Neural cell (in vitro differentiated cells): ENCODE measurements around the gene CELSR3. TPM values are rescaled to one million over a fixed set of nuclear protein-coding genes. Genes with fewer than 3 reads are reported as not detected.
A peak's percentile ranks its signal among the peaks of the same experiment; 100 is the strongest.

Source experiments
- H2AFZ ChIP-seq: fragments of 200-600, 300-800 bp; sonication (generic), shearing (Covaris generic); 2 replicates; pipeline ENCODE4 v1.6.0; 2014; ENCODE audit warnings: low read depth, mild to moderate bottlenecking, antibody characterized with exemption, low read length, moderate library complexity
- H3F3A ChIP-seq: fragments of 200-600 bp; shearing (Covaris generic); 2 replicates; pipeline ENCODE4 v1.6.1; 2016; ENCODE audit warnings: mild to moderate bottlenecking, moderate library complexity, mixed read lengths, antibody characterized with exemption, low read length; ENCODE audit not compliant: insufficient read depth, poor library complexity, severe bottlenecking
- H3K27ac ChIP-seq: fragments of 200-600, 300-800 bp; sonication (generic), shearing (Covaris generic); 2 replicates; pipeline ENCODE4 v1.5.1; 2014; ENCODE audit warnings: mild to moderate bottlenecking, low read length, moderate library complexity
- H3K27me3 ChIP-seq: fragments of 300-800, 200-600 bp; sonication (generic), shearing (Covaris generic); 2 replicates; pipeline ENCODE4 v1.6.0; 2014; ENCODE audit warnings: mild to moderate bottlenecking, low read depth, low read length, moderate library complexity; ENCODE audit not compliant: insufficient read depth
- H3K36me3 ChIP-seq: fragments of 300-800, 200-600 bp; sonication (generic), shearing (Covaris generic); 2 replicates; pipeline ENCODE4 v1.5.1; 2014; ENCODE audit warnings: mild to moderate bottlenecking, antibody characterized with exemption, low read length, moderate library complexity; ENCODE audit not compliant: insufficient read depth
- H3K4me2 ChIP-seq: fragments of 300-800, 200-600 bp; sonication (generic), shearing (Covaris generic); 2 replicates; pipeline ENCODE4 v1.6.0; 2014; ENCODE audit warnings: mild to moderate bottlenecking, low read length
- H3K4me3 ChIP-seq: fragments of 300-800, 200-600 bp; sonication (generic), shearing (Covaris generic); 2 replicates; pipeline ENCODE4 v1.5.1; 2014; ENCODE audit warnings: mild to moderate bottlenecking, low read length, moderate library complexity
- H3K79me2 ChIP-seq: fragments of 200-600 bp; shearing (Covaris generic); replicated peaks from 2 replicates; pipeline ENCODE4 v1.6.0; 2014; ENCODE audit warnings: mild to moderate bottlenecking, low read length, moderate library complexity; ENCODE audit not compliant: insufficient read depth
- H3K9ac ChIP-seq: fragments of 300-800, 200-600 bp; sonication (generic), shearing (Covaris generic); 2 replicates; pipeline ENCODE4 v1.6.1; 2016; ENCODE audit warnings: mild to moderate bottlenecking, low read length, mixed read lengths
- H3K9me2 ChIP-seq: fragments of 200-600 bp; shearing (Covaris generic); 2 replicates; pipeline ENCODE4 v1.6.1; 2016; ENCODE audit warnings: mild to moderate bottlenecking, low read length, mixed read lengths; ENCODE audit not compliant: insufficient read depth
- H3K9me3 ChIP-seq: fragments of 200-600, 300-800 bp; sonication (generic), shearing (Covaris generic); 2 replicates; pipeline ENCODE4 v1.6.1; 2016; ENCODE audit warnings: mild to moderate bottlenecking, mixed run types, low read length, moderate library complexity, mixed read lengths
- H4K20me1 ChIP-seq: fragments of 200-600 bp; shearing (Covaris generic); 2 replicates; pipeline ENCODE4 v1.6.1; 2016; ENCODE audit warnings: mild to moderate bottlenecking, mixed run types; ENCODE audit not compliant: insufficient read depth
- EP300 ChIP-seq: fragments of 450-650 bp; conservative IDR thresholded peaks from 2 replicates; pipeline ENCODE4 v1.6.1; 2014; ENCODE audit warnings: antibody characterized with exemption, mild to moderate bottlenecking, moderate library complexity; ENCODE audit not compliant: poor library complexity, severe bottlenecking
- EZH2 ChIP-seq: fragments of 200-600, 300-800 bp; shearing (Covaris generic), sonication (generic); IDR thresholded peaks from 2 replicates; pipeline ENCODE4 v1.6.1; 2014; ENCODE audit warnings: antibody characterized with exemption, low read length, borderline replicate concordance, mild to moderate bottlenecking; ENCODE audit not compliant: insufficient read depth, poor library complexity, severe bottlenecking
- MXI1 ChIP-seq: fragments of 450-650 bp; conservative IDR thresholded peaks from 2 replicates; pipeline ENCODE4 v1.6.1; 2014; ENCODE audit warnings: antibody characterized with exemption, mild to moderate bottlenecking; ENCODE audit not compliant: poor library complexity, severe bottlenecking
- POLR2AphosphoS5 ChIP-seq: IDR thresholded peaks from 2 replicates; pipeline ENCODE4 v1.6.1; 2012
- RAD21 ChIP-seq: fragments of 450-650 bp; conservative IDR thresholded peaks from 2 replicates; pipeline ENCODE4 v1.6.1; 2014; ENCODE audit warnings: antibody characterized with exemption, mild to moderate bottlenecking, moderate library complexity
- SMC3 ChIP-seq: fragments of 450-650 bp; conservative IDR thresholded peaks from 2 replicates; pipeline ENCODE4 v1.6.1; 2014; ENCODE audit warnings: antibody characterized with exemption, mild to moderate bottlenecking, moderate library complexity; ENCODE audit not compliant: poor library complexity
- TAF1 ChIP-seq: IDR thresholded peaks from 2 replicates; pipeline ENCODE4 v1.6.1; 2012; ENCODE audit warnings: low read depth
- polyA plus RNA-seq: library from polyadenylated mRNA; depleted of rRNA; stranded (reverse); fragments of >200 nt; gene quantifications from 2 replicates; pipeline ENCODE4 v1.2.3, GENCODE V29; 2014
- TF ChIP-seq, protein P1 (sequence below): IDR thresholded peaks from 2 replicates; pipeline ENCODE4 v1.6.1; 2012; ENCODE audit warnings: borderline replicate concordance
- TF ChIP-seq, protein P2 (sequence below): fragments of 450-650 bp; IDR thresholded peaks from 2 replicates; pipeline ENCODE4 v1.5.1; 2014; ENCODE audit warnings: antibody characterized with exemption, mild to moderate bottlenecking, moderate library complexity; ENCODE audit not compliant: poor library complexity, severe bottlenecking

CELSR3 gene
- polyA plus RNA-seq, 1 donor from 2014 or later = 54.9 TPM

DNA sequence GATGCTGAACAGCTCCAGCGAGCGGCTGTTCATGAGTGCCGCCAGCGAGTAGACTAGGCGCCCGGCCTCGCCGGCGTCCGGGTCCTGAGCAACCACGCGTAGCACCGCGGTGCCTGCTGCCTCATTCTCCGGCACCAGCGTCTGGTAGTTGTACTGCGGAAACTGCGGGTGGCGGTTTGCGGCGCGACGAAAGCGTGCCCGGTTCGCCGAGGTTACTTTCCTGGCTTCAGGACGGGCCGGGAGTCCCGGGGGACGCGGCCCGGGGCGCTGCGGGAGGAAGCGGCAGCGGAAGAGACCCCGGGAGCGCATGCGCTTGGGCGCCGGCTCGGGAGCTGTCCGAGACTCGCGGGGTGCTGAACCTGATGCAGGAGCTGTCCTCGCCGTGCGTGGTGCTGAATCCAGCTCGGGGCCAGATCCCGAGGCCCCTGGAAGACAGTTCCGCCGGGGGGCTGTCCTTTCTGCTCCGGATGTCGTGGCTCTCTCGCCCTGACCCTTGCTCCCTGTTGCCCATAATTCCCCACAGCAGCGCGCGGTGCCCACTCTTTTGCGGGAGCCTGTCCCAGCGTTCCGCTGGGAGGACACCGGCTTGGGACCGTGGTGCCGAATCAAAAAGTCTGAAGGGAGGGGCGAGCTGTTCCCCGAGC, 1.1 kb downstream of the CELSR3 start:
- peak overlapping the region; percentile 70 for H3K4me2 ChIP-seq
- no peaks in the 10 kb centered on the region for H3F3A ChIP-seq
- peak overlapping the region; percentile 73 for H3K4me3 ChIP-seq
- H3K36me3 ChIP-seq = peaks cover 45% of the 10 kb centered on the region
- no peaks in the 10 kb centered on the region for H3K9me2 ChIP-seq
- H3K27me3 ChIP-seq = no peaks in the 10 kb centered on the region
- H3K79me2 ChIP-seq = peaks cover 34% of the 10 kb centered on the region
- peaks cover 34% of the 10 kb centered on the region for H3K9me3 ChIP-seq
- no peaks in the 10 kb centered on the region for H4K20me1 ChIP-seq
- H3K9ac ChIP-seq = peak overlapping the region; percentile 92
- peak overlapping the region; percentile 95 for H3K27ac ChIP-seq
- TF ChIP-seq TAF1 (peak; percentile 39), RAD21 (no peak)
- TF ChIP-seq, protein P1, sequence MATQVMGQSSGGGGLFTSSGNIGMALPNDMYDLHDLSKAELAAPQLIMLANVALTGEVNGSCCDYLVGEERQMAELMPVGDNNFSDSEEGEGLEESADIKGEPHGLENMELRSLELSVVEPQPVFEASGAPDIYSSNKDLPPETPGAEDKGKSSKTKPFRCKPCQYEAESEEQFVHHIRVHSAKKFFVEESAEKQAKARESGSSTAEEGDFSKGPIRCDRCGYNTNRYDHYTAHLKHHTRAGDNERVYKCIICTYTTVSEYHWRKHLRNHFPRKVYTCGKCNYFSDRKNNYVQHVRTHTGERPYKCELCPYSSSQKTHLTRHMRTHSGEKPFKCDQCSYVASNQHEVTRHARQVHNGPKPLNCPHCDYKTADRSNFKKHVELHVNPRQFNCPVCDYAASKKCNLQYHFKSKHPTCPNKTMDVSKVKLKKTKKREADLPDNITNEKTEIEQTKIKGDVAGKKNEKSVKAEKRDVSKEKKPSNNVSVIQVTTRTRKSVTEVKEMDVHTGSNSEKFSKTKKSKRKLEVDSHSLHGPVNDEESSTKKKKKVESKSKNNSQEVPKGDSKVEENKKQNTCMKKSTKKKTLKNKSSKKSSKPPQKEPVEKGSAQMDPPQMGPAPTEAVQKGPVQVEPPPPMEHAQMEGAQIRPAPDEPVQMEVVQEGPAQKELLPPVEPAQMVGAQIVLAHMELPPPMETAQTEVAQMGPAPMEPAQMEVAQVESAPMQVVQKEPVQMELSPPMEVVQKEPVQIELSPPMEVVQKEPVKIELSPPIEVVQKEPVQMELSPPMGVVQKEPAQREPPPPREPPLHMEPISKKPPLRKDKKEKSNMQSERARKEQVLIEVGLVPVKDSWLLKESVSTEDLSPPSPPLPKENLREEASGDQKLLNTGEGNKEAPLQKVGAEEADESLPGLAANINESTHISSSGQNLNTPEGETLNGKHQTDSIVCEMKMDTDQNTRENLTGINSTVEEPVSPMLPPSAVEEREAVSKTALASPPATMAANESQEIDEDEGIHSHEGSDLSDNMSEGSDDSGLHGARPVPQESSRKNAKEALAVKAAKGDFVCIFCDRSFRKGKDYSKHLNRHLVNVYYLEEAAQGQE = peak; percentile 98
- H2AFZ ChIP-seq = no peak overlapping the region

DNA sequence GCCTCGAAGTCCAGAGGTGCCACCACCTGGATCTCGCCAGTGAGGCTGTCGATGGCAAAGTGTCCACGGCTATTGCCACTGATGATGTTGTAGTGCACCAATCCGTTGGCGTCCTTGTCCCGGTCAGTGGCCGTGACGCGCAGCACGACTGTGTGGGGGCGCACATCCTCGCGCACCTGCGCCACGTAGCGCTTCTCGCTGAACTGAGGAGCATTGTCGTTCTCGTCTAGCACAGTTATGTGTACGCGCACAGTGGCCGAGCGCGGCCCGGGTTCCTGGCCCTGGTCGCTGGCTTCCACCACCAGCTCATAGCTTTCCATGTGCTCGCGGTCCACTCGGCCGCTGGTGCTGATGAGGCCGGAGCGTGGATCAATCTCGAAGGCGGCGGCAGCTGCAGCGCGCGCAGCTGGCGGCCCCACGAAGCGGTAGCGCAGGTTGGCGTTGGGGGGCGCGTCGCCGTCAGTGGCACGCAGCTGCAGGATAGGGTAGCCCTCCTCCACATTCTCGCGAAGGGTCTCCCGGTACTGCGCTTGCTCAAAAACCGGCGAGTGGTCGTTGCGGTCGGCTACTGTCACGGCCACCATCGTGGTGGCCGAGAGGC, 1.8 kb downstream of the CELSR3 start:
- no peak for TF ChIP-seq EP300
- no peak for TF ChIP-seq SMC3
- no peak for TF ChIP-seq POLR2AphosphoS5
- TF ChIP-seq, protein P2, sequence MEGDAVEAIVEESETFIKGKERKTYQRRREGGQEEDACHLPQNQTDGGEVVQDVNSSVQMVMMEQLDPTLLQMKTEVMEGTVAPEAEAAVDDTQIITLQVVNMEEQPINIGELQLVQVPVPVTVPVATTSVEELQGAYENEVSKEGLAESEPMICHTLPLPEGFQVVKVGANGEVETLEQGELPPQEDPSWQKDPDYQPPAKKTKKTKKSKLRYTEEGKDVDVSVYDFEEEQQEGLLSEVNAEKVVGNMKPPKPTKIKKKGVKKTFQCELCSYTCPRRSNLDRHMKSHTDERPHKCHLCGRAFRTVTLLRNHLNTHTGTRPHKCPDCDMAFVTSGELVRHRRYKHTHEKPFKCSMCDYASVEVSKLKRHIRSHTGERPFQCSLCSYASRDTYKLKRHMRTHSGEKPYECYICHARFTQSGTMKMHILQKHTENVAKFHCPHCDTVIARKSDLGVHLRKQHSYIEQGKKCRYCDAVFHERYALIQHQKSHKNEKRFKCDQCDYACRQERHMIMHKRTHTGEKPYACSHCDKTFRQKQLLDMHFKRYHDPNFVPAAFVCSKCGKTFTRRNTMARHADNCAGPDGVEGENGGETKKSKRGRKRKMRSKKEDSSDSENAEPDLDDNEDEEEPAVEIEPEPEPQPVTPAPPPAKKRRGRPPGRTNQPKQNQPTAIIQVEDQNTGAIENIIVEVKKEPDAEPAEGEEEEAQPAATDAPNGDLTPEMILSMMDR = no peak
- TF ChIP-seq RAD21 = no peak
- TF ChIP-seq, protein P1 = no peak
- no peak for TF ChIP-seq EZH2
- TF ChIP-seq MXI1 = no peak
- no peak for TF ChIP-seq TAF1
- H2AFZ ChIP-seq = no peak overlapping the region

More for the DNA sequence above, 1.8 kb downstream of the CELSR3 start:
- Histone ChIP-seq H3K27ac (no peak overlapping the region), H3K4me2 (no peak overlapping the region), H3K4me3 (peak overlapping the region; percentile 73), H3K9me3 (peaks cover 37% of the 10 kb centered on the region), H3K9me2 (no peaks in the 10 kb centered on the region), H3K9ac (no peak overlapping the region), H3K79me2 (peaks cover 36% of the 10 kb centered on the region), H3K36me3 (peaks cover 49% of the 10 kb centered on the region), H4K20me1 (no peaks in the 10 kb centered on the region), H3F3A (no peaks in the 10 kb centered on the region), H3K27me3 (no peaks in the 10 kb centered on the region)
